ENCODE results near the gene KCNT2. TPM values are rescaled to one million over a fixed set of nuclear protein-coding genes. Genes with fewer than 3 reads are reported as not detected.
A peak's percentile ranks its signal among the peaks of the same experiment; 100 is the strongest.

KCNT2 gene
- total and polyA plus RNA-seq, 2 of the 8 experiments (the other 6 are each of a cell fraction or from before 2014, with no cell fraction given), result 2.3 to 10.2 TPM

GRCh38 chr1:196594700-196595099 is 13.5 kb downstream of the KCNT2 start (continued):
- no peak for TF ChIP-seq CHD7 (IDR thresholded peaks at IDR 0.05; ENCODE audit: insufficient replicate concordance, low read length)
- TF ChIP-seq MAFK (IDR thresholded peaks at IDR 0.05; ENCODE audit: low read depth, low read length), result peak; percentile 55; the same call in 1 of the 2 replicates
- TF ChIP-seq CTBP2 (IDR thresholded peaks at IDR 0.05; ENCODE audit: borderline replicate concordance, insufficient read depth, insufficient read length, low read length), result no peak
- no peak for TF ChIP-seq ATF2 (IDR thresholded peaks at IDR 0.05; ENCODE audit: low read length)
- no peak for TF ChIP-seq SRF (IDR thresholded peaks at IDR 0.05; ENCODE audit: low read depth, low read length)

Measured in H1 (cell line).